MCF 10A (cell line): Measurements from ENCODE around the gene TSPAN4. TPM values are rescaled to one million over a fixed set of nuclear protein-coding genes. Genes with fewer than 3 reads are reported as not detected.

Experiments
- BruUV-seq: library from RNA; stranded (reverse); fragments of 400-500 nt; replicated peaks from 2 replicates; lab custom pipeline; 2021; lab: Mats Ljungman, UMichigan
- CTCF ChIA-PET: fragments of 300-600 bp; sonication (Branson Sonifier 250); formaldehyde crosslinking; extraction: SDS; loops from one replicate; lab custom pipeline; 2021; ENCODE audit warnings: antibody characterized with exemption, inconsistent platforms; lab: Yijun Ruan, JAX
- POLR2A ChIA-PET: fragments of 300-600, 350-650 bp; sonication (Branson Sonifier 250); formaldehyde crosslinking; extraction: SDS; loops from one replicate; lab custom pipeline; 2020; ENCODE audit warnings: antibody characterized with exemption, inconsistent platforms; lab: Yijun Ruan, JAX
- DNase-seq: peaks from one replicate; pipeline ENCODE4 v3.0.0-alpha.2; 2018; ENCODE audit not compliant: unreplicated experiment
- H3K27ac Mint-ChIP-seq: one replicate; pipeline ENCODE4 v1.8.0; 2022; ENCODE audit warnings: mild to moderate bottlenecking, low read depth, mixed read lengths; ENCODE audit not compliant: unreplicated experiment
- H3K27me3 Mint-ChIP-seq: one replicate; pipeline ENCODE4 v1.8.0; 2022; ENCODE audit warnings: mixed read lengths; ENCODE audit not compliant: insufficient read depth, unreplicated experiment
- H3K36me3 Mint-ChIP-seq: one replicate; pipeline ENCODE4 v1.8.0; 2022; ENCODE audit warnings: mild to moderate bottlenecking, moderate library complexity, mixed read lengths; ENCODE audit not compliant: insufficient read depth, unreplicated experiment
- H3K4me1 Mint-ChIP-seq: one replicate; pipeline ENCODE4 v1.8.0; 2022; ENCODE audit warnings: mixed read lengths; ENCODE audit not compliant: insufficient read depth, unreplicated experiment
- H3K4me3 Mint-ChIP-seq: one replicate; pipeline ENCODE4 v1.8.0; 2022; ENCODE audit warnings: mild to moderate bottlenecking, moderate library complexity, mixed read lengths; ENCODE audit not compliant: unreplicated experiment
- H3K9me3 Mint-ChIP-seq: one replicate; pipeline ENCODE4 v1.8.0; 2022; ENCODE audit warnings: mixed read lengths; ENCODE audit not compliant: unreplicated experiment
- CTCF ChIP-seq: fragments of 200-600 bp; IDR thresholded peaks from one replicate; pipeline ENCODE4 v1.8.0; 2022; ENCODE audit warnings: antibody characterized with exemption, mild to moderate bottlenecking; ENCODE audit not compliant: unreplicated experiment
- intact Hi-C: fragments of 100-400 bp; cut with micrococcal nuclease; formaldehyde crosslinking; loops from 2 replicates; pipeline ENCODE4 v1.14.1; 2022
- total RNA-seq: library from RNA; stranded (reverse); gene quantifications from 2 replicates; pipeline ENCODE4 v1.2.3, GENCODE V29; 2022

The TSPAN4 gene
- total RNA-seq, 1 experiment from 2014 or later = 148 TPM

- POLR2A ChIA-PET = interaction anchor here (0.6 to 11.4 kb wide), 9 partner anchors 8 to 256 kb away, joined by 3 to 274 read pairs (median 4); partner anchors contain the start of genes AP2A2, PHRF1, PNPLA2 and POLR2L
- Mint-ChIP-seq H3K4me3 (peak within 1 kb of the TSS; percentile 81), H3K27me3 (no peaks in the 10 kb centered on the region), H3K9me3 (no peaks in the 10 kb centered on the region), H3K4me1 (peaks cover 17% of the 10 kb centered on the region), H3K27ac (peak within 1 kb of the TSS; percentile 94), H3K36me3 (peaks cover 40% of the 10 kb centered on the region)
- DNase-seq = peak; percentile 68
- no TSS peak for BruUV-seq
- TF ChIP-seq CTCF = no peak
- intact Hi-C loops = no loop called here
- CTCF ChIA-PET = no interaction called here
These were observed 10.0 kb upstream of the TSPAN4 start, which contains the start of gene CD151 for GRCh38 chr11:832529-833113. TSS of gene CD151 (plus strand) at chr11:832952. CDS start at chr11:836070, 3,118 bp downstream.

GRCh38 chr11:833114-833791 is 9.4 kb upstream of the TSPAN4 start:
- H3K4me3 Mint-ChIP-seq = peak overlapping the region; percentile 81
- BruUV-seq = no TSS peak
- H3K4me1 Mint-ChIP-seq = peaks cover 17% of the 10 kb centered on the region
- TF ChIP-seq CTCF = no peak
- CTCF ChIA-PET = interaction anchor here (0.7 to 1.6 kb wide), 2 partner anchors 11 to 13 kb away, joined by 3 to 6 read pairs; no protein-coding TSS in a partner anchor
- DNase-seq = peak; percentile 58
- H3K9me3 Mint-ChIP-seq = no peaks in the 10 kb centered on the region
- H3K36me3 Mint-ChIP-seq = peaks cover 47% of the 10 kb centered on the region
- peak overlapping the region; percentile 94 for H3K27ac Mint-ChIP-seq
- H3K27me3 Mint-ChIP-seq = no peaks in the 10 kb centered on the region
- POLR2A ChIA-PET = interaction anchor here (0.6 to 11.4 kb wide), 17 partner anchors 9 to 299 kb away, joined by 3 to 274 read pairs (median 6); partner anchors contain the start of genes GATD1, PHRF1, PIDD1 and PNPLA2
- intact Hi-C loops = no loop called here

- TF ChIP-seq CTCF = no peak
- Mint-ChIP-seq H3K27me3 (no peaks in the 10 kb centered on the region), H3K4me1 (peaks cover 21% of the 10 kb centered on the region), H3K9me3 (no peaks in the 10 kb centered on the region), H3K36me3 (peaks cover 53% of the 10 kb centered on the region), H3K4me3 (peak overlapping the region; percentile 81), H3K27ac (peak overlapping the region; percentile 94)
- BruUV-seq = no TSS peak
- intact Hi-C loops = loop anchor here (1.0 kb wide), 1 partner anchor 15 kb away; no protein-coding TSS in a partner anchor
- DNase-seq = peak; percentile 57
- ChIA-PET CTCF (interaction anchor here (0.7 to 1.6 kb wide), 3 partner anchors 10 to 86 kb away, joined by 3 to 6 read pairs (median 3); no protein-coding TSS in a partner anchor), POLR2A (interaction anchor here (0.6 to 11.4 kb wide), 22 partner anchors 9 to 300 kb away, joined by 3 to 274 read pairs (median 6); partner anchors contain the start of genes EPS8L2, GATD1, PHRF1 and PIDD1)
These were observed 8.8 kb upstream of the TSPAN4 start for GRCh38 chr11:833849-834311.
